Right atrium auricular region (tissue), 2 donors: ENCODE data around the gene CAPZA1. TPM values are rescaled to one million over a fixed set of nuclear protein-coding genes. Genes with fewer than 3 reads are reported as not detected.
A peak's percentile ranks its signal among the peaks of the same experiment; 100 is the strongest.

Experiments
- DNase-seq: peaks from one replicate; pipeline ENCODE4 v3.0.0-alpha.2; 2019; ENCODE audit warnings: low spot score
- H3K27ac ChIP-seq, 2 donors: fragments of 200-600 bp; sonication (generic); 1 replicate in 1 of 2; 2 replicates in 1 of 2; pipeline ENCODE4 v1.5.1; 2016 to 2019
- H3K27me3 ChIP-seq, 2 donors: fragments of 200-600 bp; sonication (generic); one replicate each; pipeline versions ENCODE4 v1.5.1 to v1.6.0; 2017 to 2019
- H3K36me3 ChIP-seq: fragments of 200-600 bp; sonication (generic); one replicate; pipeline ENCODE4 v1.5.1; 2016
- H3K4me1 ChIP-seq, 2 donors: fragments of 200-600 bp; sonication (generic); one replicate each; pipeline versions ENCODE4 v1.5.1 to v1.6.0; 2017 to 2019
- H3K4me3 ChIP-seq, 2 donors: fragments of 200-600 bp; sonication (generic); 1 replicate in 1 of 2; 2 replicates in 1 of 2; pipeline ENCODE4 v1.5.1; 2017 to 2019; ENCODE audit warnings: mild to moderate bottlenecking in 1 of 2, moderate library complexity in 1 of 2
- H3K9me3 ChIP-seq, 2 donors: fragments of 200-600 bp; sonication (generic); one replicate each; pipeline ENCODE4 v1.5.1; 2019
- total RNA-seq, 2 donors: library from RNA; depleted of rRNA; stranded (reverse); fragments of >200 nt; gene quantifications; one replicate each; pipeline ENCODE4 v1.1.0, GENCODE V29; 2016
- TF ChIP-seq, protein P1 (sequence below), 2 donors: fragments of 200-600 bp; sonication (generic); IDR thresholded peaks; one replicate each; pipeline ENCODE4 v1.5.1; 2019; ENCODE audit warnings: antibody characterized with exemption in 2 of 2

The CAPZA1 gene
- total RNA-seq, 2 donors from 2014 or later: 29.0 to 46.0 TPM

- TF ChIP-seq, protein P1, sequence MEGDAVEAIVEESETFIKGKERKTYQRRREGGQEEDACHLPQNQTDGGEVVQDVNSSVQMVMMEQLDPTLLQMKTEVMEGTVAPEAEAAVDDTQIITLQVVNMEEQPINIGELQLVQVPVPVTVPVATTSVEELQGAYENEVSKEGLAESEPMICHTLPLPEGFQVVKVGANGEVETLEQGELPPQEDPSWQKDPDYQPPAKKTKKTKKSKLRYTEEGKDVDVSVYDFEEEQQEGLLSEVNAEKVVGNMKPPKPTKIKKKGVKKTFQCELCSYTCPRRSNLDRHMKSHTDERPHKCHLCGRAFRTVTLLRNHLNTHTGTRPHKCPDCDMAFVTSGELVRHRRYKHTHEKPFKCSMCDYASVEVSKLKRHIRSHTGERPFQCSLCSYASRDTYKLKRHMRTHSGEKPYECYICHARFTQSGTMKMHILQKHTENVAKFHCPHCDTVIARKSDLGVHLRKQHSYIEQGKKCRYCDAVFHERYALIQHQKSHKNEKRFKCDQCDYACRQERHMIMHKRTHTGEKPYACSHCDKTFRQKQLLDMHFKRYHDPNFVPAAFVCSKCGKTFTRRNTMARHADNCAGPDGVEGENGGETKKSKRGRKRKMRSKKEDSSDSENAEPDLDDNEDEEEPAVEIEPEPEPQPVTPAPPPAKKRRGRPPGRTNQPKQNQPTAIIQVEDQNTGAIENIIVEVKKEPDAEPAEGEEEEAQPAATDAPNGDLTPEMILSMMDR (IDR thresholded peaks at IDR 0.05): no peak
- Histone ChIP-seq H3K4me1 (peaks cover 0 to 66% of the 10 kb centered on the region in 2 donors), H3K4me3 (peak overlapping the region; percentile 95), H3K27me3 (no peaks in the 10 kb centered on the region), H3K36me3 (peaks cover 30% of the 10 kb centered on the region), H3K9me3 (no peaks in the 10 kb centered on the region), H3K27ac (peak overlapping the region; percentile 97 to 99)
- peak; percentile 94 for DNase-seq
These were observed 85.4 kb downstream of the CAPZA1 start for GRCh38 chr1:112704934-112705627.

DNA sequence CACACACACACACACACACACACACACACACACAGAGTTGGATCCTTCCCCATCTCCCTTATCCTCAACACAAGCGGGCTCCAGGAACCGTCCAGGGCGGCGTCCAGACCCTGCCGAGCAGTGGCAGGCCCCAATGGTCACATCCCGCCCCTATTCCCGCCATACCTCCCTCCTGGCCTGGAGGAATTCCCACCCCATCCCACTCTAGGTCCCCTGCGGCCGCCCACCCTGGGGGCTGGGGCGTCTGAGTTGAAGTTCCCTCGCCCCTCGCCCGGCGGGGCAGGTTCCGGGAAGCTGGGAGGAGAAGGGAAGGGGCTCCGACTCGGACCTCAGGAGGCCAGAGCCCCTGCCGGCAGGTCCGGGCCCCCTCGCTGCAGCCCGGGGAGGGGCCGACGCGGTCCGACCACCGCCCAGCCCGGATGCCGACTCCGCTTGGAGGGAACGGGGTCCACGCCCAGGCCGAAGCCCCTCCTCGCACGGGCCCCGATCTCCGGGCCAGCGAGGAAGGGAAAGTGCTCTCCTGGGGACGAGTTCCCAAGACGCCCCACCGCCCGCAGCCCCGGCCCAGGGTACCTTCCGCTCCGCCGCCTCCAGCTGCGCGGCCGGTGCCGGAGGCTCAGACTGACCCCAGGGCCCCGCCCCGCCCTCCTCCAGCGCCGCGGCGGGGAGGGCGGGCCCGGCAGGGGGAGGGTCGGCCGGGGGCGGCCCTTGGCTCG lies 87.0 kb downstream of the CAPZA1 start, which contains the start of gene RHOC:
RHOC (minus strand) TSS at position 623 of the 716 bp plus-strand sequence. CDS start 3,328 bp downstream, outside the sequence.
- no peaks in the 10 kb centered on the region for H3K27me3 ChIP-seq
- DNase-seq: no peak
- H3K27ac ChIP-seq: peak within 1 kb of the TSS; percentile 97 to 99
- TF ChIP-seq, protein P1 (IDR thresholded peaks at IDR 0.05): no peak
- H3K4me3 ChIP-seq: peak within 1 kb of the TSS; percentile 95
- peaks cover 21% of the 10 kb centered on the region for H3K36me3 ChIP-seq
- H3K9me3 ChIP-seq: no peaks in the 10 kb centered on the region
- peaks cover 0 to 50% of the 10 kb centered on the region in 2 donors for H3K4me1 ChIP-seq

GRCh38 chr1:112707221-112708001 lies 87.8 kb downstream of the CAPZA1 start:
- Histone ChIP-seq H3K36me3 (peaks cover 14% of the 10 kb centered on the region), H3K4me3 (peak overlapping the region; percentile 95), H3K9me3 (no peaks in the 10 kb centered on the region), H3K27ac (peak overlapping the region; percentile 97 to 99), H3K4me1 (peaks cover 0 to 42% of the 10 kb centered on the region in 2 donors), H3K27me3 (no peaks in the 10 kb centered on the region)
- DNase-seq: peak; percentile 90
- TF ChIP-seq, protein P1 (IDR thresholded peaks at IDR 0.05): peak; percentile 96 to 98

DNA sequence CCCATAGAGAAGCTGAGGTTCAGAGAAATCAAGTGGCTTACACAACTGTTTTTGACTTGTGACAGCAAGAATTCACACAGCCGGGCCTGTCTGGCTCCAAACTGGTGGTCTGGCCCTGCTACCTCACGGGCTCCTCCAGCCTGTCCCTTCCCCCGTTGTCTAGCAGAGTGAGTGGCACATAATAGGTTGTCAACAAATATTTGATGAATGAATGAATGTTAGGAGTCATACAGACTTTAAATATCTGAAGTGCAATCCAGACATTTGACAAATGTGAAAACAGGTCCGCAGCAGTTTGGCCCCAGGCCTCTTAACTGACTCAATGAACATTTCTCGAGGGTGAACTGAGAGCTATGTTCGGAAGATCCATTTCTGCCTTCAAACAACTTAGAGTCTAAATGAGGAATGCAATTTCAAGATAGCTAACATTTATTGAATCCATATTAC lies 88.4 kb downstream of the CAPZA1 start:
- Histone ChIP-seq H3K27me3 (no peaks in the 10 kb centered on the region), H3K4me1 (peaks cover 0 to 36% of the 10 kb centered on the region in 2 donors), H3K27ac (peak overlapping the region; percentile 97 to 99), H3K36me3 (peaks cover 8% of the 10 kb centered on the region), H3K9me3 (no peaks in the 10 kb centered on the region), H3K4me3 (no peak overlapping the region)
- DNase-seq: no peak
- TF ChIP-seq, protein P1 (IDR thresholded peaks at IDR 0.05): no peak

DNA sequence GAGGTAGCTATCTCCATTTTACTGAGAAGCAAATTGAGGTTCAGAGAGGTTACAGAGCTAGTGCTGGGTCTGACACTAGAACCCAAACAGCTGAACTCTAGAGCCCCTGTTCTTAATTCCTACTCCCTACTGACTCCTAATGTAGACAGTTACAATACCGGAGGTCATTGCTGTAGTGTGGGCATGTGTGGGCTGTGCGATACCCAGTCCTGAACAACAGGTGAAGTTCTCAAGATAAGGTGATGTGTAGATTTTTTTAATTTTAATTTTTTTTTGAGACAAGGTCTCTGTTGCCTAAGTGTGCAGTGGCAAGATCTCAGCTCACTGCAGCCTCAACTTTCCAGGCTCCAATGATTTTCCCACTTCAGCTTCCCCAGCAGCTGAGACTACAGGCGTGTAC lies 88.9 kb downstream of the CAPZA1 start:
- no peak for DNase-seq
- TF ChIP-seq, protein P1 (IDR thresholded peaks at IDR 0.05): no peak
- Histone ChIP-seq H3K4me1 (peaks cover 0 to 34% of the 10 kb centered on the region in 2 donors), H3K9me3 (no peaks in the 10 kb centered on the region), H3K4me3 (no peak overlapping the region), H3K27me3 (no peaks in the 10 kb centered on the region), H3K27ac (no peak overlapping the region), H3K36me3 (peaks cover 3% of the 10 kb centered on the region)
